MM.1S (cell line): ENCODE data around the gene RPP21.

Experiments
- CTCF ChIP-seq: fragments of 300-600 bp; sonication (generic); IDR thresholded peaks from 2 replicates; pipeline ENCODE4 v1.5.1; 2016; ENCODE audit warnings: antibody characterized with exemption, low read length, mixed read lengths
- EZH2 ChIP-seq: fragments of 300-600 bp; sonication (generic); optimal IDR thresholded peaks from 2 replicates; pipeline ENCODE3; 2017; ENCODE audit warnings: low read depth, mild to moderate bottlenecking, antibody characterized with exemption, low read length, mixed read lengths

GRCh38 chr6:30325150-30325872 is 19.6 kb upstream of the RPP21 start:
- TF ChIP-seq CTCF (no peak), EZH2 (no peak)
